Measurements from ENCODE around the gene ANAPC15.

Gene ANAPC15

GRCh38 chr11:72123117-72123653 lies 10.7 kb upstream of the ANAPC15 start:
- no peak for DNase-seq

GRCh38 chr11:72122607-72123006 lies 10.1 kb upstream of the ANAPC15 start:
- DNase-seq: no peak

- DNase-seq: no peak
These were observed 8.4 kb upstream of the ANAPC15 start for GRCh38 chr11:72120930-72121329.

- DNase-seq: peak; percentile 31
These were observed 6.7 kb upstream of the ANAPC15 start for GRCh38 chr11:72119198-72119597.

- no peak for DNase-seq
These were observed 3.7 kb upstream of the ANAPC15 start for GRCh38 chr11:72116019-72116755.

- DNase-seq: no peak
These were observed 2.1 kb upstream of the ANAPC15 start for GRCh38 chr11:72114570-72114969.

- DNase-seq: no peak
These were observed 698 bp upstream of the ANAPC15 start for GRCh38 chr11:72112978-72113808.

- no peak for DNase-seq
These were observed 974 bp downstream of the ANAPC15 start for GRCh38 chr11:72111300-72112142.

- no peak for DNase-seq
These were observed 6.6 kb downstream of the ANAPC15 start, which contains the start of gene TOMT for GRCh38 chr11:72105888-72106287. Gene TOMT (plus strand): TSS chr11:72105924. CDS start chr11:72105952, 28 bp downstream.

- DNase-seq: no peak
These were observed 8.7 kb downstream of the ANAPC15 start for GRCh38 chr11:72103754-72104167.

- DNase-seq: peak; percentile 100
These were observed 9.3 kb downstream of the ANAPC15 start, which contains the start of gene LAMTOR1 for GRCh38 chr11:72102946-72103753. Gene LAMTOR1 (minus strand): TSS chr11:72103297. CDS start chr11:72103224, 73 bp downstream.

- no peak for DNase-seq
These were observed 9.9 kb downstream of the ANAPC15 start for GRCh38 chr11:72102631-72102945.

- DNase-seq: peak; percentile 31
These were observed 10.3 kb downstream of the ANAPC15 start for GRCh38 chr11:72102162-72102561.

- DNase-seq: peak; percentile 93
These were observed 12.0 kb downstream of the ANAPC15 start for GRCh38 chr11:72100462-72100861.

- DNase-seq: no peak
These were observed 12.5 kb downstream of the ANAPC15 start for GRCh38 chr11:72100009-72100408.

- DNase-seq: no peak
These were observed 13.8 kb downstream of the ANAPC15 start for GRCh38 chr11:72098741-72099140.

GRCh38 chr11:72091292-72091691 lies 21.2 kb downstream of the ANAPC15 start:
- peak; percentile 91 for DNase-seq

- DNase-seq: no peak
These were observed 24.3 kb downstream of the ANAPC15 start for GRCh38 chr11:72088076-72088808.

- no peak for DNase-seq
These were observed 26.7 kb downstream of the ANAPC15 start for GRCh38 chr11:72085621-72086351.

- no peak for DNase-seq
These were observed 27.5 kb downstream of the ANAPC15 start for GRCh38 chr11:72084965-72085364.

Measured in hematopoietic multipotent progenitor cell treated with erythropoietin and hydrocortisone succinate and interleukin-3 and kit ligand, for 6 days (in vitro differentiated cells).